Activated CD4-positive, alpha-beta memory T cell treated with anti-CD3 and anti-CD28 coated beads for 36 hours (primary cell): ENCODE data around the gene TPX2. TPM values are rescaled to one million over a fixed set of nuclear protein-coding genes. Genes with fewer than 3 reads are reported as not detected.
"Not testable (repeated sequence)": the region's sequence is repeated elsewhere in the genome, so short reads cannot be mapped to it uniquely, and the experiment has no call there.

Experiments used
- CTCF ChIA-PET: fragments of 350-600 bp; sonication (Branson Sonifier 250); formaldehyde crosslinking; loops from one replicate; lab custom pipeline; 2021; ENCODE audit warnings: antibody characterized with exemption, inconsistent platforms; lab: Charles Lee
- POLR2A ChIA-PET: fragments of 350-600 bp; sonication (Branson Sonifier 250); formaldehyde crosslinking; loops from one replicate; lab custom pipeline; 2021; ENCODE audit warnings: antibody characterized with exemption; lab: Charles Lee
- DNase-seq: peaks from one replicate; pipeline ENCODE4 v3.0.0-alpha.2; 2020
- H3K27ac Mint-ChIP-seq: one replicate; pipeline ENCODE4 v1.8.0; 2021; ENCODE audit warnings: mixed read lengths
- H3K27me3 Mint-ChIP-seq: one replicate; pipeline ENCODE4 v1.8.0; 2021; ENCODE audit warnings: mixed read lengths
- H3K36me3 Mint-ChIP-seq: one replicate; pipeline ENCODE4 v1.8.0; 2021; ENCODE audit warnings: mixed read lengths
- H3K4me1 Mint-ChIP-seq: one replicate; pipeline ENCODE4 v1.8.0; 2021; ENCODE audit warnings: low read depth, mixed read lengths
- H3K4me3 Mint-ChIP-seq: one replicate; pipeline ENCODE4 v1.8.0; 2021; ENCODE audit warnings: mild to moderate bottlenecking, mixed read lengths
- H3K9me3 Mint-ChIP-seq: one replicate; pipeline ENCODE4 v1.8.0; 2021; ENCODE audit warnings: mixed read lengths
- intact Hi-C: fragments of 100-400 bp; cut with micrococcal nuclease; formaldehyde crosslinking; loops from one replicate; pipeline ENCODE4 v1.15.1; 2023
- total RNA-seq, 2 experiments: library from RNA; stranded (reverse); gene quantifications; one replicate each; pipeline ENCODE4 v1.2.3, GENCODE V29; 2021

Gene TPX2
- total RNA-seq, 2 experiments from 2014 or later: 149 TPM

GRCh38 chr20:31723069-31723318 lies 16.1 kb upstream of the TPX2 start:
- intact Hi-C loops: loop anchor here (1.0 to 2.0 kb wide), 6 partner anchors 16 to 208 kb away; partner anchors contain the start of genes HM13 and TPX2
- POLR2A ChIA-PET: interaction anchor here (0.7 to 4.0 kb wide), 15 partner anchors 16 to 563 kb away, joined by 3 to 48 read pairs (median 4); partner anchors contain the start of genes ID1 and TPX2
- Mint-ChIP-seq H3K27me3 (no peaks in the 10 kb centered on the region), H3K4me1 (peaks cover 5% of the 10 kb centered on the region), H3K36me3 (peaks cover 42% of the 10 kb centered on the region), H3K4me3 (peak overlapping the region; percentile 98), H3K27ac (peak overlapping the region; percentile 96), H3K9me3 (no peaks in the 10 kb centered on the region)
- CTCF ChIA-PET: interaction anchor here (0.7 to 10.8 kb wide), 26 partner anchors 10 to 207 kb away, joined by 3 to 417 read pairs (median 10); partner anchors contain the start of genes ID1 and TPX2
- DNase-seq: no peak

GRCh38 chr20:31723319-31724078 lies 15.6 kb upstream of the TPX2 start:
- intact Hi-C loops: loop anchor here (1.0 to 2.0 kb wide), 6 partner anchors 16 to 209 kb away; partner anchors contain the start of genes HM13 and TPX2
- ChIA-PET POLR2A (interaction anchor here (0.7 to 4.0 kb wide), 14 partner anchors 10 to 562 kb away, joined by 3 to 48 read pairs (median 4); partner anchors contain the start of genes ID1 and TPX2), CTCF (interaction anchor here (0.6 to 10.8 kb wide), 44 partner anchors 10 to 694 kb away, joined by 3 to 417 read pairs (median 6); partner anchors contain the start of genes COX4I2, ID1 and TPX2)
- peak overlapping the region; percentile 98 for H3K4me3 Mint-ChIP-seq
- H3K36me3 Mint-ChIP-seq: peaks cover 39% of the 10 kb centered on the region
- no peaks in the 10 kb centered on the region for H3K9me3 Mint-ChIP-seq
- peak; percentile 99 for DNase-seq
- peak overlapping the region; percentile 96 for H3K27ac Mint-ChIP-seq
- H3K27me3 Mint-ChIP-seq: no peaks in the 10 kb centered on the region
- peaks cover 5% of the 10 kb centered on the region for H3K4me1 Mint-ChIP-seq

- Mint-ChIP-seq H3K36me3 (no peaks in the 10 kb centered on the region), H3K4me1 (no peaks in the 10 kb centered on the region), H3K27ac (no peak overlapping the region), H3K27me3 (no peaks in the 10 kb centered on the region), H3K4me3 (no peak overlapping the region), H3K9me3 (no peaks in the 10 kb centered on the region)
- no peak for DNase-seq
- intact Hi-C loops: no loop called here
- ChIA-PET CTCF (interaction anchor here (1.9 kb wide), 1 partner anchor 70 kb away, joined by 5 read pairs; no protein-coding TSS in a partner anchor), POLR2A (no interaction called here)
Observed at GRCh38 chr20:31731321-31731717, 7.8 kb upstream of the TPX2 start.

GRCh38 chr20:31739550-31739977 lies 474 bp downstream of the TPX2 start:
- no peaks in the 10 kb centered on the region for H3K9me3 Mint-ChIP-seq
- CTCF ChIA-PET: interaction anchor here (0.9 to 4.8 kb wide), 8 partner anchors 16 to 177 kb away, joined by 3 to 34 read pairs (median 6); partner anchors contain the start of gene BCL2L1
- H3K36me3 Mint-ChIP-seq: peaks cover 4% of the 10 kb centered on the region
- no peaks in the 10 kb centered on the region for H3K27me3 Mint-ChIP-seq
- H3K4me3 Mint-ChIP-seq: no peak overlapping the region
- H3K27ac Mint-ChIP-seq: no peak overlapping the region
- peaks cover 5% of the 10 kb centered on the region for H3K4me1 Mint-ChIP-seq
- no peak for DNase-seq
- POLR2A ChIA-PET: interaction anchor here (0.7 to 1.3 kb wide), 4 partner anchors 16 to 167 kb away, joined by 3 to 5 read pairs (median 4); partner anchors contain the start of gene BCL2L1
- intact Hi-C loops: loop anchor here (1.0 kb wide), 1 partner anchor 16 kb away; no protein-coding TSS in a partner anchor

- H3K4me3 Mint-ChIP-seq: no peak overlapping the region
- intact Hi-C loops: no loop called here
- ChIA-PET POLR2A (interaction anchor here (0.7 kb wide), 2 partner anchors 17 to 137 kb away, joined by 3 to 5 read pairs; no protein-coding TSS in a partner anchor), CTCF (interaction anchor here (1.0 to 4.8 kb wide), 4 partner anchors 16 to 170 kb away, joined by 3 to 34 read pairs (median 8); no protein-coding TSS in a partner anchor)
- no peaks in the 10 kb centered on the region for H3K9me3 Mint-ChIP-seq
- no peak overlapping the region for H3K27ac Mint-ChIP-seq
- peaks cover 5% of the 10 kb centered on the region for H3K4me1 Mint-ChIP-seq
- peaks cover 8% of the 10 kb centered on the region for H3K36me3 Mint-ChIP-seq
- DNase-seq: peak; percentile 41
- H3K27me3 Mint-ChIP-seq: no peaks in the 10 kb centered on the region
Observed at GRCh38 chr20:31740208-31740607, 1.1 kb downstream of the TPX2 start.

GRCh38 chr20:31740656-31741323 lies 1.7 kb downstream of the TPX2 start:
- POLR2A ChIA-PET: no interaction called here

GRCh38 chr20:31746068-31746878 lies 7.2 kb downstream of the TPX2 start:
- intact Hi-C loops: no loop called here
- Mint-ChIP-seq H3K4me3 (no peak overlapping the region), H3K9me3 (no peaks in the 10 kb centered on the region), H3K27ac (no peak overlapping the region), H3K4me1 (peaks cover 12% of the 10 kb centered on the region), H3K36me3 (peaks cover 24% of the 10 kb centered on the region), H3K27me3 (no peaks in the 10 kb centered on the region)
- DNase-seq: no peak
- ChIA-PET CTCF (interaction anchor here (0.7 to 1.1 kb wide), 3 partner anchors 23 to 112 kb away, joined by 4 to 5 read pairs (median 4); no protein-coding TSS in a partner anchor), POLR2A (no interaction called here)

More at GRCh38 chr20:31740656-31741323, 1.7 kb downstream of the TPX2 start:
- Mint-ChIP-seq H3K27ac (no peak overlapping the region), H3K36me3 (peaks cover 12% of the 10 kb centered on the region), H3K9me3 (no peaks in the 10 kb centered on the region), H3K4me3 (no peak overlapping the region), H3K27me3 (no peaks in the 10 kb centered on the region), H3K4me1 (peaks cover 7% of the 10 kb centered on the region)
- DNase-seq: no peak
- intact Hi-C loops: no loop called here
- CTCF ChIA-PET: interaction anchor here (1.0 to 4.8 kb wide), 4 partner anchors 17 to 171 kb away, joined by 3 to 34 read pairs (median 8); no protein-coding TSS in a partner anchor

- peaks cover 22% of the 10 kb centered on the region for H3K36me3 Mint-ChIP-seq
- H3K4me3 Mint-ChIP-seq, DNase-seq, H3K9me3 Mint-ChIP-seq, CTCF ChIA-PET, H3K4me1 Mint-ChIP-seq, H3K27me3 Mint-ChIP-seq, H3K27ac Mint-ChIP-seq, intact Hi-C loops, POLR2A ChIA-PET: not testable (repeated sequence)
Observed at GRCh38 chr20:31747028-31747427, 7.9 kb downstream of the TPX2 start.

- Mint-ChIP-seq H3K27me3 (no peaks in the 10 kb centered on the region), H3K27ac (no peak overlapping the region), H3K36me3 (peaks cover 22% of the 10 kb centered on the region), H3K4me1 (peaks cover 9% of the 10 kb centered on the region), H3K4me3 (no peak overlapping the region), H3K9me3 (no peaks in the 10 kb centered on the region)
- intact Hi-C loops: no loop called here
- ChIA-PET POLR2A (interaction anchor here (0.6 kb wide), 2 partner anchors 8 to 171 kb away, joined by 3 to 5 read pairs; no protein-coding TSS in a partner anchor), CTCF (no interaction called here)
- no peak for DNase-seq
Observed at GRCh38 chr20:31747640-31748039, 8.6 kb downstream of the TPX2 start.

- no peak for DNase-seq
- no peak overlapping the region for H3K27ac Mint-ChIP-seq
- no peaks in the 10 kb centered on the region for H3K27me3 Mint-ChIP-seq
- H3K36me3 Mint-ChIP-seq: peaks cover 22% of the 10 kb centered on the region
- no peak overlapping the region for H3K4me3 Mint-ChIP-seq
- ChIA-PET CTCF (interaction anchor here (1.0 kb wide), 1 partner anchor 103 kb away, joined by 3 read pairs; no protein-coding TSS in a partner anchor), POLR2A (no interaction called here)
- intact Hi-C loops: no loop called here
- peaks cover 9% of the 10 kb centered on the region for H3K4me1 Mint-ChIP-seq
- no peaks in the 10 kb centered on the region for H3K9me3 Mint-ChIP-seq
Observed at GRCh38 chr20:31749223-31749622, 10.1 kb downstream of the TPX2 start.

- no peak overlapping the region for H3K4me3 Mint-ChIP-seq
- H3K9me3 Mint-ChIP-seq: no peaks in the 10 kb centered on the region
- no peak overlapping the region for H3K27ac Mint-ChIP-seq
- H3K36me3 Mint-ChIP-seq: peaks cover 12% of the 10 kb centered on the region
- DNase-seq: no peak
- intact Hi-C loops: no loop called here
- POLR2A ChIA-PET: no interaction called here
- peaks cover 4% of the 10 kb centered on the region for H3K4me1 Mint-ChIP-seq
- CTCF ChIA-PET: interaction anchor here (0.6 kb wide), 1 partner anchor 139 kb away, joined by 3 read pairs; no protein-coding TSS in a partner anchor
- no peaks in the 10 kb centered on the region for H3K27me3 Mint-ChIP-seq
Observed at GRCh38 chr20:31751126-31751525, 12.0 kb downstream of the TPX2 start.
